Measurements from ENCODE around the gene OVCH2.
"Not testable (repeated sequence)": the region's sequence is repeated elsewhere in the genome, so short reads cannot be mapped to it uniquely, and the experiment has no call there.

GRCh38 chr11:7734767-7735166 lies 28.5 kb upstream of the OVCH2 start:
- not testable (repeated sequence) for TF ChIP-seq CTCF, POLR2A (IDR thresholded peaks at IDR 0.05)
